Measurements from ENCODE around the gene OCRL.

GRCh38 chrX:129600981-129601424, 60.9 kb downstream of the OCRL start:
- no peak for TF ChIP-seq ZNF574 (CRISPR knock-in tag; IDR thresholded peaks at IDR 0.05)
- no peak for TF ChIP-seq KLF15 (CRISPR knock-in tag; IDR thresholded peaks at IDR 0.05; ENCODE audit: borderline replicate concordance)
- TF ChIP-seq KLF9 (CRISPR knock-in tag; IDR thresholded peaks at IDR 0.05; ENCODE audit: low read depth): no peak
- TF ChIP-seq ZNF891 (CRISPR knock-in tag; IDR thresholded peaks at IDR 0.05): no peak
- TF ChIP-seq GATAD2A (CRISPR knock-in tag; IDR thresholded peaks at IDR 0.05): no peak
- no peak for TF ChIP-seq NFYB (CRISPR knock-in tag; IDR thresholded peaks at IDR 0.05)
- no peak for TF ChIP-seq EP300 (IDR thresholded peaks at IDR 0.05; ENCODE audit: low read depth in 2 of 2, low read length in 2 of 2)
- TF ChIP-seq EP300 (CRISPR knock-in tag; IDR thresholded peaks at IDR 0.05; ENCODE audit: borderline replicate concordance): no peak
- TF ChIP-seq ZNF747 (CRISPR knock-in tag; IDR thresholded peaks at IDR 0.05; ENCODE audit: borderline replicate concordance): no peak
- TF ChIP-seq KAT8 (CRISPR knock-in tag; IDR thresholded peaks at IDR 0.05): no peak
- TF ChIP-seq ZNF24 (IDR thresholded peaks at IDR 0.05): no peak
- no peak for TF ChIP-seq YY1 (IDR thresholded peaks at IDR 0.05; ENCODE audit: insufficient read depth, insufficient replicate concordance, low read depth, low read length)

All from HepG2 (cell line).